Activated CD8-positive, alpha-beta T cell treated with anti-CD3 and anti-CD28 coated beads for 36 hours (primary cell): ENCODE measurements around the gene OR5P2. TPM values are rescaled to one million over a fixed set of nuclear protein-coding genes. Genes with fewer than 3 reads are reported as not detected.
"Not testable (repeated sequence)": the region's sequence is repeated elsewhere in the genome, so short reads cannot be mapped to it uniquely, and the experiment has no call there.

Experiments used
- ATAC-seq: fragments of 200-7000 bp; cut with Tn5 transposase; one replicate; pipeline ENCODE4 v1.10.0; 2021; ENCODE audit warnings: mild to moderate bottlenecking, moderate library complexity
- CTCF ChIA-PET: fragments of 350-600 bp; sonication (Branson Sonifier 250); formaldehyde crosslinking; loops from one replicate; lab custom pipeline; 2021; ENCODE audit warnings: antibody characterized with exemption; lab: Charles Lee
- POLR2A ChIA-PET: fragments of 350-600 bp; sonication (Branson Sonifier 250); formaldehyde crosslinking; loops from one replicate; lab custom pipeline; 2021; ENCODE audit warnings: antibody characterized with exemption; lab: Charles Lee
- DNase-seq: peaks from one replicate; pipeline ENCODE4 v3.0.0-alpha.2; 2020
- H3K27ac Mint-ChIP-seq: one replicate; pipeline ENCODE4 v1.8.0; 2021; ENCODE audit warnings: mild to moderate bottlenecking, mixed read lengths
- H3K27me3 Mint-ChIP-seq: one replicate; pipeline ENCODE4 v1.8.0; 2021; ENCODE audit warnings: mixed read lengths
- H3K36me3 Mint-ChIP-seq: one replicate; pipeline ENCODE4 v1.8.0; 2021; ENCODE audit warnings: low read depth, mixed read lengths
- H3K4me1 Mint-ChIP-seq: one replicate; pipeline ENCODE4 v1.8.0; 2021; ENCODE audit warnings: low read depth, mixed read lengths
- H3K4me3 Mint-ChIP-seq: one replicate; pipeline ENCODE4 v1.8.0; 2021; ENCODE audit warnings: mild to moderate bottlenecking, moderate library complexity, mixed read lengths
- H3K9me3 Mint-ChIP-seq: one replicate; pipeline ENCODE4 v1.8.0; 2021; ENCODE audit warnings: mixed read lengths
- CTCF ChIP-seq: fragments of 200-600 bp; IDR thresholded peaks from one replicate; pipeline ENCODE4 v1.8.0; 2022; ENCODE audit warnings: antibody characterized with exemption, mild to moderate bottlenecking
- intact Hi-C: fragments of 100-400 bp; cut with micrococcal nuclease; formaldehyde crosslinking; loops from one replicate; pipeline ENCODE4 v1.10.0; 2022
- total RNA-seq, 2 experiments: library from RNA; stranded (reverse); gene quantifications; one replicate each; pipeline ENCODE4 v1.2.3, GENCODE V29; 2021

Gene OR5P2
- total RNA-seq, 2 experiments from 2014 or later, result not detected

GRCh38 chr11:7787239-7787638 is 9.5 kb downstream of the OR5P2 start:
- Mint-ChIP-seq H3K36me3 (no peaks in the 10 kb centered on the region), H3K27me3 (peaks cover 1% of the 10 kb centered on the region), H3K9me3 (peaks cover 7% of the 10 kb centered on the region), H3K4me1 (no peaks in the 10 kb centered on the region), H3K4me3 (no peak overlapping the region), H3K27ac (no peak overlapping the region)
- no peak for DNase-seq
- ChIA-PET CTCF (no interaction called here), POLR2A (no interaction called here)
- intact Hi-C loops, result no loop called here
- no peak for TF ChIP-seq CTCF
- no peak for ATAC-seq

GRCh38 chr11:7775689-7776088 is 21.1 kb downstream of the OR5P2 start:
- TF ChIP-seq CTCF, result no peak

GRCh38 chr11:7764301-7764700 is 32.4 kb downstream of the OR5P2 start:
- H3K36me3 Mint-ChIP-seq, ATAC-seq, intact Hi-C loops, POLR2A ChIA-PET, CTCF ChIA-PET, H3K4me1 Mint-ChIP-seq, H3K9me3 Mint-ChIP-seq, H3K27ac Mint-ChIP-seq, DNase-seq, H3K27me3 Mint-ChIP-seq, H3K4me3 Mint-ChIP-seq: not testable (repeated sequence)

More at GRCh38 chr11:7775689-7776088, 21.1 kb downstream of the OR5P2 start:
- intact Hi-C loops, result no loop called here
- Mint-ChIP-seq H3K36me3 (no peaks in the 10 kb centered on the region), H3K27ac (no peak overlapping the region), H3K27me3 (peaks cover 4% of the 10 kb centered on the region), H3K4me1 (no peaks in the 10 kb centered on the region), H3K9me3 (no peaks in the 10 kb centered on the region), H3K4me3 (no peak overlapping the region)
- CTCF ChIA-PET, result no interaction called here
- POLR2A ChIA-PET, result interaction anchor here (1.3 kb wide), 1 partner anchor 18 kb away, joined by 3 read pairs; no protein-coding TSS in a partner anchor
- DNase-seq, result no peak
- no peak for ATAC-seq

- Mint-ChIP-seq H3K27ac (no peak overlapping the region), H3K9me3 (no peaks in the 10 kb centered on the region), H3K27me3 (peaks cover 10% of the 10 kb centered on the region), H3K4me1 (peaks cover 3% of the 10 kb centered on the region), H3K4me3 (no peak overlapping the region), H3K36me3 (no peaks in the 10 kb centered on the region)
- CTCF ChIA-PET, result no interaction called here
- peak; percentile 5 for DNase-seq
- TF ChIP-seq CTCF, result no peak
- ATAC-seq, result no peak
- POLR2A ChIA-PET, result no interaction called here
- intact Hi-C loops, result no loop called here
These were observed 37.7 kb downstream of the OR5P2 start for GRCh38 chr11:7759010-7759409.

GRCh38 chr11:7749456-7749855 is 47.3 kb downstream of the OR5P2 start:
- H3K9me3 Mint-ChIP-seq, result no peaks in the 10 kb centered on the region

More at GRCh38 chr11:7749456-7749855, 47.3 kb downstream of the OR5P2 start:
- Mint-ChIP-seq H3K4me1 (no peaks in the 10 kb centered on the region), H3K36me3 (no peaks in the 10 kb centered on the region), H3K27me3 (peaks cover 1% of the 10 kb centered on the region), H3K4me3 (no peak overlapping the region), H3K27ac (no peak overlapping the region)
- CTCF ChIA-PET, result no interaction called here
- no peak for ATAC-seq
- TF ChIP-seq CTCF, result no peak
- POLR2A ChIA-PET, result no interaction called here
- intact Hi-C loops, result no loop called here
- DNase-seq, result no peak

Other genes with a start within 250 kb of the OR5P2 start
- gene CYB5R2, start 123.4 kb downstream of the OR5P2 start, total RNA-seq, result 1 to 10 TPM; 4.2 to 4.9 TPM
- gene OVCH2, start 90.5 kb downstream of the OR5P2 start, total RNA-seq, result not detected
- not detected for gene OR5P3, start 33.9 kb upstream of the OR5P2 start, total RNA-seq
- gene OR10A6, start 134.3 kb upstream of the OR5P2 start, total RNA-seq, result not detected
- not detected for gene OR10A3, start 144.8 kb upstream of the OR5P2 start, total RNA-seq
- gene NLRP10, start 168.5 kb upstream of the OR5P2 start, total RNA-seq, result not detected
- gene EIF3F, start 190.4 kb upstream of the OR5P2 start, total RNA-seq, result 100 to 1,000 TPM; 303 to 309 TPM